Panc1 (cell line): ENCODE data around the gene TXNDC2.

Experiments used
- POLR2AphosphoS5 ChIP-seq: IDR thresholded peaks from 2 replicates; pipeline ENCODE4 v1.6.1; 2012; ENCODE audit warnings: mild to moderate bottlenecking, low read depth, low read length, moderate library complexity
- SIN3A ChIP-seq: IDR thresholded peaks from 2 replicates; pipeline ENCODE4 v1.6.1; 2012; ENCODE audit warnings: low read depth, mild to moderate bottlenecking, low read length, moderate library complexity, borderline replicate concordance; ENCODE audit not compliant: insufficient read depth
- TCF7L2 ChIP-seq: IDR thresholded peaks from 2 replicates; pipeline ENCODE4 v1.6.1; 2011; ENCODE audit warnings: mild to moderate bottlenecking, low read depth, low read length, inconsistent platforms
- TF ChIP-seq, protein P1 (sequence below): fragments of 450-650 bp; IDR thresholded peaks from 2 replicates; pipeline ENCODE4 v1.5.1; 2017; ENCODE audit warnings: mild to moderate bottlenecking
- TF ChIP-seq, protein P2 (sequence below), 2 experiments: IDR thresholded peaks; 2 replicates each; pipeline ENCODE4 v1.6.1; 2011 to 2012; ENCODE audit warnings: low read depth in 2 of 2, control low read depth in 1 of 2, low read length in 1 of 2, mild to moderate bottlenecking in 1 of 2, moderate library complexity in 1 of 2; ENCODE audit not compliant: insufficient read depth in 1 of 2

DNA sequence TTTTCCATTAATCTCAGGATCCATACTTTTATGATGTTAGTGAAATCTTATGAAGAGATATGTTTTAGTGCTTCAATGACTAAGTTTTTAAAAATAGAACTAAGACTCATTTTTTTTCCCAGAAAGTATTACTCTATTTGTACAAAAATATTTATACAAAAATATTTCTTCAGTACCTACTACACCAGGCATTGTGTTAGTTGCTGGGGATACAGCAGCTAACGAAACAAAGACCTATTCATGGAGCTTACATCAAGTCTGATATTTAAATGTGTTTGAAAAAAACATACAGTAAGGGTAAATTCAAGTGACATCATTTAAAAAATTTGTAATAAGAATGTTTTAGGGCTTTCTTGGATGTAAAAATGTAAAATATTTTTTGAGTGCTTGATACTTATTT is 39.6 kb downstream of the TXNDC2 start:
- TF ChIP-seq, protein P1, sequence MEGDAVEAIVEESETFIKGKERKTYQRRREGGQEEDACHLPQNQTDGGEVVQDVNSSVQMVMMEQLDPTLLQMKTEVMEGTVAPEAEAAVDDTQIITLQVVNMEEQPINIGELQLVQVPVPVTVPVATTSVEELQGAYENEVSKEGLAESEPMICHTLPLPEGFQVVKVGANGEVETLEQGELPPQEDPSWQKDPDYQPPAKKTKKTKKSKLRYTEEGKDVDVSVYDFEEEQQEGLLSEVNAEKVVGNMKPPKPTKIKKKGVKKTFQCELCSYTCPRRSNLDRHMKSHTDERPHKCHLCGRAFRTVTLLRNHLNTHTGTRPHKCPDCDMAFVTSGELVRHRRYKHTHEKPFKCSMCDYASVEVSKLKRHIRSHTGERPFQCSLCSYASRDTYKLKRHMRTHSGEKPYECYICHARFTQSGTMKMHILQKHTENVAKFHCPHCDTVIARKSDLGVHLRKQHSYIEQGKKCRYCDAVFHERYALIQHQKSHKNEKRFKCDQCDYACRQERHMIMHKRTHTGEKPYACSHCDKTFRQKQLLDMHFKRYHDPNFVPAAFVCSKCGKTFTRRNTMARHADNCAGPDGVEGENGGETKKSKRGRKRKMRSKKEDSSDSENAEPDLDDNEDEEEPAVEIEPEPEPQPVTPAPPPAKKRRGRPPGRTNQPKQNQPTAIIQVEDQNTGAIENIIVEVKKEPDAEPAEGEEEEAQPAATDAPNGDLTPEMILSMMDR, result no peak
- TF ChIP-seq POLR2AphosphoS5 (no peak), TCF7L2 (no peak), SIN3A (no peak)
- TF ChIP-seq, protein P2, sequence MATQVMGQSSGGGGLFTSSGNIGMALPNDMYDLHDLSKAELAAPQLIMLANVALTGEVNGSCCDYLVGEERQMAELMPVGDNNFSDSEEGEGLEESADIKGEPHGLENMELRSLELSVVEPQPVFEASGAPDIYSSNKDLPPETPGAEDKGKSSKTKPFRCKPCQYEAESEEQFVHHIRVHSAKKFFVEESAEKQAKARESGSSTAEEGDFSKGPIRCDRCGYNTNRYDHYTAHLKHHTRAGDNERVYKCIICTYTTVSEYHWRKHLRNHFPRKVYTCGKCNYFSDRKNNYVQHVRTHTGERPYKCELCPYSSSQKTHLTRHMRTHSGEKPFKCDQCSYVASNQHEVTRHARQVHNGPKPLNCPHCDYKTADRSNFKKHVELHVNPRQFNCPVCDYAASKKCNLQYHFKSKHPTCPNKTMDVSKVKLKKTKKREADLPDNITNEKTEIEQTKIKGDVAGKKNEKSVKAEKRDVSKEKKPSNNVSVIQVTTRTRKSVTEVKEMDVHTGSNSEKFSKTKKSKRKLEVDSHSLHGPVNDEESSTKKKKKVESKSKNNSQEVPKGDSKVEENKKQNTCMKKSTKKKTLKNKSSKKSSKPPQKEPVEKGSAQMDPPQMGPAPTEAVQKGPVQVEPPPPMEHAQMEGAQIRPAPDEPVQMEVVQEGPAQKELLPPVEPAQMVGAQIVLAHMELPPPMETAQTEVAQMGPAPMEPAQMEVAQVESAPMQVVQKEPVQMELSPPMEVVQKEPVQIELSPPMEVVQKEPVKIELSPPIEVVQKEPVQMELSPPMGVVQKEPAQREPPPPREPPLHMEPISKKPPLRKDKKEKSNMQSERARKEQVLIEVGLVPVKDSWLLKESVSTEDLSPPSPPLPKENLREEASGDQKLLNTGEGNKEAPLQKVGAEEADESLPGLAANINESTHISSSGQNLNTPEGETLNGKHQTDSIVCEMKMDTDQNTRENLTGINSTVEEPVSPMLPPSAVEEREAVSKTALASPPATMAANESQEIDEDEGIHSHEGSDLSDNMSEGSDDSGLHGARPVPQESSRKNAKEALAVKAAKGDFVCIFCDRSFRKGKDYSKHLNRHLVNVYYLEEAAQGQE (IDR thresholded peaks at IDR 0.05; ENCODE audit: insufficient read depth in 1 of 2, low read depth in 2 of 2, low read length in 1 of 2), result no peak
